Retinal pigment epithelial cell (primary cell): ENCODE results near the gene NKD2.

ENCODE experiments used
- DNase-seq: peaks from one replicate; pipeline ENCODE4 v3.0.0-alpha.2; 2010; ENCODE audit warnings: low read depth
- H3K4me3 ChIP-seq: 2 replicates; pipeline ENCODE4 v1.5.1; 2011; ENCODE audit warnings: mild to moderate bottlenecking, low read length, control low read depth, moderate library complexity
- CTCF ChIP-seq: conservative IDR thresholded peaks from 2 replicates; pipeline ENCODE4 v1.5.1; 2011; ENCODE audit warnings: low read depth, low read length, control low read depth, inconsistent platforms

The NKD2 gene

GRCh38 chr5:1035421-1036405 lies 27.1 kb downstream of the NKD2 start:
- H3K4me3 ChIP-seq = no peak overlapping the region
- no peak for TF ChIP-seq CTCF
- DNase-seq = no peak

GRCh38 chr5:1036504-1037122 lies 28.0 kb downstream of the NKD2 start:
- no peak for DNase-seq
- H3K4me3 ChIP-seq = no peak overlapping the region
- no peak for TF ChIP-seq CTCF

- DNase-seq = no peak
- H3K4me3 ChIP-seq = no peak overlapping the region
- no peak for TF ChIP-seq CTCF
Observed at GRCh38 chr5:1037123-1037670, 28.6 kb downstream of the NKD2 start.

GRCh38 chr5:1037671-1038416 lies 29.2 kb downstream of the NKD2 start:
- H3K4me3 ChIP-seq = no peak overlapping the region
- no peak for DNase-seq
- no peak for TF ChIP-seq CTCF

- DNase-seq = no peak
- H3K4me3 ChIP-seq = no peak overlapping the region
- no peak for TF ChIP-seq CTCF
Observed at GRCh38 chr5:1038417-1039209, 30.0 kb downstream of the NKD2 start.

- DNase-seq = no peak
- no peak for TF ChIP-seq CTCF
- H3K4me3 ChIP-seq = no peak overlapping the region
Observed at GRCh38 chr5:1039210-1039548, 30.6 kb downstream of the NKD2 start.
